G401 (cell line): ENCODE data around the gene SLC6A17. TPM values are rescaled to one million over a fixed set of nuclear protein-coding genes. Genes with fewer than 3 reads are reported as not detected.

ENCODE experiments used
- DNase-seq: peaks from one replicate; pipeline ENCODE4 v3.0.0-alpha.2; 2015; ENCODE audit warnings: low spot score
- in situ Hi-C: cut with HindIII; loops from 2 replicates; pipeline ENCODE4 v1.10.0; 2016; ENCODE audit warnings: low sequenced_read_pairs, mixed read lengths
- total RNA-seq: library from RNA; depleted of rRNA; stranded (reverse); fragments of >200 nt; shearing (Covaris generic); gene quantifications from 2 replicates; pipeline ENCODE4 v1.2.3, GENCODE V29; 2014; rRNA removed

The SLC6A17 gene
- 0.92 and 1.3 TPM in 2 replicates for total RNA-seq

- peak; percentile 74 for DNase-seq
- in situ Hi-C loops = no loop called here
These were observed at the start of gene SLC6A17 for GRCh38 chr1:110150330-110151174. Gene SLC6A17, plus strand, starts transcription at chr1:110150494. Its CDS starts 16,436 bp downstream, at chr1:110166930.

- in situ Hi-C loops = no loop called here
- DNase-seq = no peak
These were observed 48.2 kb upstream of the SLC6A17 start for GRCh38 chr1:110102081-110102480.

GRCh38 chr1:110106013-110106941 lies 44.0 kb upstream of the SLC6A17 start:
- DNase-seq = peak; percentile 79
- in situ Hi-C loops = no loop called here

GRCh38 chr1:110107867-110108469 lies 42.3 kb upstream of the SLC6A17 start:
- no peak for DNase-seq
- in situ Hi-C loops = no loop called here

GRCh38 chr1:110111081-110111480 lies 39.2 kb upstream of the SLC6A17 start:
- no peak for DNase-seq
- in situ Hi-C loops = no loop called here

GRCh38 chr1:110112143-110112542 lies 38.2 kb upstream of the SLC6A17 start, which contains the start of gene UBL4B:
Gene UBL4B, plus strand, starts transcription at chr1:110112443. Its CDS starts 92 bp downstream, at chr1:110112535.
- DNase-seq = no peak

GRCh38 chr1:110112656-110113055 lies 37.6 kb upstream of the SLC6A17 start:
- in situ Hi-C loops = no loop called here
- DNase-seq = no peak

More at GRCh38 chr1:110112143-110112542, 38.2 kb upstream of the SLC6A17 start, which contains the start of gene UBL4B:
- in situ Hi-C loops = no loop called here

- no peak for DNase-seq
- in situ Hi-C loops = no loop called here
These were observed 36.7 kb upstream of the SLC6A17 start for GRCh38 chr1:110113551-110113950.

- no peak for DNase-seq
- in situ Hi-C loops = no loop called here
These were observed 36.1 kb upstream of the SLC6A17 start for GRCh38 chr1:110114173-110114572.

- in situ Hi-C loops = no loop called here
- no peak for DNase-seq
These were observed 35.5 kb upstream of the SLC6A17 start for GRCh38 chr1:110114784-110115183.

- no peak for DNase-seq
- in situ Hi-C loops = no loop called here
These were observed 31.5 kb upstream of the SLC6A17 start for GRCh38 chr1:110118636-110119396.

GRCh38 chr1:110119843-110120242 lies 30.5 kb upstream of the SLC6A17 start:
- in situ Hi-C loops = no loop called here
- DNase-seq = no peak

- in situ Hi-C loops = no loop called here
- DNase-seq = no peak
These were observed 29.2 kb upstream of the SLC6A17 start for GRCh38 chr1:110120960-110121561.

GRCh38 chr1:110123224-110123623 lies 27.1 kb upstream of the SLC6A17 start:
- in situ Hi-C loops = no loop called here
- no peak for DNase-seq

GRCh38 chr1:110125810-110126209 lies 24.5 kb upstream of the SLC6A17 start:
- no peak for DNase-seq
- in situ Hi-C loops = no loop called here

- in situ Hi-C loops = no loop called here
- no peak for DNase-seq
These were observed 20.1 kb upstream of the SLC6A17 start for GRCh38 chr1:110130113-110130591.

GRCh38 chr1:110130989-110131388 lies 19.3 kb upstream of the SLC6A17 start:
- in situ Hi-C loops = no loop called here
- no peak for DNase-seq

- no peak for DNase-seq
- in situ Hi-C loops = no loop called here
These were observed 17.6 kb upstream of the SLC6A17 start for GRCh38 chr1:110132682-110133081.
